Body of pancreas (tissue), 4 donors: ENCODE results near the gene ADIPOR2.

Source experiments
- POLR2A ChIP-seq, 3 donors: fragments of 450-650 bp; IDR thresholded peaks; one replicate each; pipeline ENCODE4 v1.6.1; 2016; ENCODE audit warnings: antibody characterized with exemption in 3 of 3, mild to moderate bottlenecking in 2 of 3
- TF ChIP-seq, protein P1 (sequence below), 7 experiments: fragments of 450-650 bp in 4 of 7; fragments of 200-600 bp in 3 of 7; sonication (generic) in 3 of 7; IDR thresholded peaks; one replicate each; pipeline ENCODE4 v1.5.1; 2016 to 2019; ENCODE audit warnings: antibody characterized with exemption in 7 of 7

DNA sequence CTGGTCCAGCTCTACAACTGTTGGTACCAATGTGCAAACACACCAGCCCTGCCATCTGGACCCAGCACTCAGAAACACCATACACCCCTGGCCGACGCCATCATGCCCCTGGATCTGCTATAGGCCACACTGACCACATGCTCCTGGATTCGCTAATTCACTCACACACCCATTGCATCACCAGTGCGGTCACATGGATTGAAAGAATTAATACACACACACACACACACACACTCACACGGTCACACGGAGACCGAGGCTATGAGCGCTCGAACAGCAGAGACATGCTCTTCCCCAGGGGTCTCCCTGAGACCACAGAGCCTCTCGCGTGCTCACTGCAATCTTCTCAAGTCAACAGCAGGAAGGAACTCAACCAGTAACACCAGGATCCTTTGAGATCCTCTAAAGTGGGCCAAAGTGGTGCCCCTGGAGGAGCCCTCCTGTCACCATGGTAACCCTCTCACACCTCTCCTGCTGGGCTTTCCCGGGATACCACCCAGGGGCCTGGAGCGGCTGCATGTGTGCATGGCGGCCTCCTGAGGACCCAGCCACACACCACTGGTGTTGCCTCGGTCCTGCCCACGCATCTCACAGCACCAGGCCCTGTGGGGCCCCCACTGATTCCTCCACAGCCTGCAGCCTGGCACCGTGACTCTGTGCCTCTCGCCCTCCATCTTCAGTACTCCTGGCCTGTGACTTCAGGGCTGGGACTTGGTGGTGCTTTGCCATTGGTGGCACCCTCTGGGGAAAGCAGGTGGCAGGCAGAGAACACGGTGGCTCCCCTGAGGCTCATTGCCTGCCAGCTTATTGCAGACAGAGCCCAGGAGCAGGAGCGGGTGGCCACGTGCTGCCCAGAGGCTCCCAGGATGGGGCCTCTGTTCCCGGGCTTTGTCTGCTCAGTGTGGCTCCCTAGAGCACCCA lies 144.6 kb downstream of the ADIPOR2 start:
- TF ChIP-seq, protein P1, sequence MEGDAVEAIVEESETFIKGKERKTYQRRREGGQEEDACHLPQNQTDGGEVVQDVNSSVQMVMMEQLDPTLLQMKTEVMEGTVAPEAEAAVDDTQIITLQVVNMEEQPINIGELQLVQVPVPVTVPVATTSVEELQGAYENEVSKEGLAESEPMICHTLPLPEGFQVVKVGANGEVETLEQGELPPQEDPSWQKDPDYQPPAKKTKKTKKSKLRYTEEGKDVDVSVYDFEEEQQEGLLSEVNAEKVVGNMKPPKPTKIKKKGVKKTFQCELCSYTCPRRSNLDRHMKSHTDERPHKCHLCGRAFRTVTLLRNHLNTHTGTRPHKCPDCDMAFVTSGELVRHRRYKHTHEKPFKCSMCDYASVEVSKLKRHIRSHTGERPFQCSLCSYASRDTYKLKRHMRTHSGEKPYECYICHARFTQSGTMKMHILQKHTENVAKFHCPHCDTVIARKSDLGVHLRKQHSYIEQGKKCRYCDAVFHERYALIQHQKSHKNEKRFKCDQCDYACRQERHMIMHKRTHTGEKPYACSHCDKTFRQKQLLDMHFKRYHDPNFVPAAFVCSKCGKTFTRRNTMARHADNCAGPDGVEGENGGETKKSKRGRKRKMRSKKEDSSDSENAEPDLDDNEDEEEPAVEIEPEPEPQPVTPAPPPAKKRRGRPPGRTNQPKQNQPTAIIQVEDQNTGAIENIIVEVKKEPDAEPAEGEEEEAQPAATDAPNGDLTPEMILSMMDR (IDR thresholded peaks at IDR 0.05) = no peak
- TF ChIP-seq POLR2A (IDR thresholded peaks at IDR 0.05) = no peak
